Measurements from ENCODE around the gene NT5DC1. TPM values are rescaled to one million over a fixed set of nuclear protein-coding genes. Genes with fewer than 3 reads are reported as not detected.

NT5DC1 gene
- total and polyA plus RNA-seq, 10 of the 15 experiments (the other 5 are each of a cell fraction or from before 2014, with no cell fraction given) = 40.8 to 140 (median 66.8) TPM

DNA sequence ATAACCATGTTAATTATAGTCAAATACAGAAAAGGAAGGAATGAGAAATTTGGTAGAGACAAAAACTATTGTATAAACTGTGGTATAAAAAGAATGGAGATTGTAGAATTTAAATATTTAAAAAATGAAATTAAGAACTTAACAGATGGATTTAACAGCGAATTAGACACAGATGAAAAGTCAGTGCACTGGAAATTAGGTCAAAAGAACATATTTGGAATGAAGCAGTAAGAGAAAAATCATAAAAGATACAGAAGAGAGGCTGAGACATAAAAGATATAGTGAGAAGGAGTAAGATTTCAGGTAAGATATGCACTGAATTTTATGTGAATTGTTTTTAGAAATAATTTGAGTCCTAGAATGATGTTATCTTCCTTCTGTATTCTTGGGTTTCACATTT is 139.2 kb downstream of the NT5DC1 start:
- no peaks in the 10 kb centered on the region for H3K4me1 ChIP-seq (ENCODE audit: control insufficient read depth, insufficient read depth, low read length)

More for the DNA sequence above, 139.2 kb downstream of the NT5DC1 start:
- Histone ChIP-seq H3K9me3 (replicated peaks; ENCODE audit: control insufficient read depth, insufficient read depth, low read length) (no peaks in the 10 kb centered on the region), H3K4me2 (ENCODE audit: control insufficient read depth, insufficient read depth) (no peak overlapping the region), H2AFZ (ENCODE audit: control insufficient read depth, low read depth, low read length) (no peak overlapping the region), H3K9ac (ENCODE audit: control insufficient read depth, insufficient read depth, low read length) (no peak overlapping the region), H3K79me2 (ENCODE audit: control insufficient read depth, insufficient read depth, low read length) (no peaks in the 10 kb centered on the region), H3K27me3 (replicated peaks in 1 of 2; ENCODE audit: control insufficient read depth in 2 of 2, insufficient read depth in 2 of 2, low read length in 1 of 2) (no peaks in the 10 kb centered on the region), H3K4me3 (no peak overlapping the region), H3K36me3 (ENCODE audit: control insufficient read depth in 2 of 2, insufficient read depth in 2 of 2, low read length in 1 of 2) (peaks cover 2 to 11% of the 10 kb centered on the region in 2 experiments; a peak in 2 of 4 replicates), H4K20me1 (ENCODE audit: control insufficient read depth, insufficient read depth) (no peaks in the 10 kb centered on the region; the same call in 1 of the 2 replicates), H3K27ac (ENCODE audit: control insufficient read depth, insufficient read depth) (no peak overlapping the region)
- WGBS (ENCODE audit: insufficient coverage, insufficient replicate concordance, low lambda C conversion rate, missing lambda C conversion rate) = 100% methylated on average over 1 of the region's 1 CpG
- DNase-seq (ENCODE audit: low read depth, low spot score) (no peak), ATAC-seq (no peak), FAIRE-seq (no peak)
- intact Hi-C loops (cut with micrococcal nuclease; ENCODE audit: unreplicated experiment) (no loop called here), in situ Hi-C loops (cut with MboI) (no loop called here)
- no TSS peak for BruUV-seq (replicated peaks)
- TF ChIP-seq ASH2L (IDR thresholded peaks at IDR 0.05; ENCODE audit: borderline replicate concordance, low read depth) (no peak), HSF1 (IDR thresholded peaks at IDR 0.05; ENCODE audit: low read depth, low read length) (no peak), IRF4 (IDR thresholded peaks at IDR 0.05; ENCODE audit: low read depth, low read length) (no peak), WRNIP1 (IDR thresholded peaks at IDR 0.05; ENCODE audit: borderline replicate concordance, low read depth, low read length) (no peak), SUPT20H (IDR thresholded peaks at IDR 0.05; ENCODE audit: borderline replicate concordance, control insufficient read depth, low read depth, low read length) (no peak), EZH2 (IDR thresholded peaks at IDR 0.05; ENCODE audit: borderline replicate concordance, control insufficient read depth, low read depth, low read length) (no peak)
- TF ChIP-seq, protein P1, sequence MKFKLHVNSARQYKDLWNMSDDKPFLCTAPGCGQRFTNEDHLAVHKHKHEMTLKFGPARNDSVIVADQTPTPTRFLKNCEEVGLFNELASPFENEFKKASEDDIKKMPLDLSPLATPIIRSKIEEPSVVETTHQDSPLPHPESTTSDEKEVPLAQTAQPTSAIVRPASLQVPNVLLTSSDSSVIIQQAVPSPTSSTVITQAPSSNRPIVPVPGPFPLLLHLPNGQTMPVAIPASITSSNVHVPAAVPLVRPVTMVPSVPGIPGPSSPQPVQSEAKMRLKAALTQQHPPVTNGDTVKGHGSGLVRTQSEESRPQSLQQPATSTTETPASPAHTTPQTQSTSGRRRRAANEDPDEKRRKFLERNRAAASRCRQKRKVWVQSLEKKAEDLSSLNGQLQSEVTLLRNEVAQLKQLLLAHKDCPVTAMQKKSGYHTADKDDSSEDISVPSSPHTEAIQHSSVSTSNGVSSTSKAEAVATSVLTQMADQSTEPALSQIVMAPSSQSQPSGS (IDR thresholded peaks at IDR 0.05; ENCODE audit: low read length) = no peak
- TF ChIP-seq, protein P2, sequence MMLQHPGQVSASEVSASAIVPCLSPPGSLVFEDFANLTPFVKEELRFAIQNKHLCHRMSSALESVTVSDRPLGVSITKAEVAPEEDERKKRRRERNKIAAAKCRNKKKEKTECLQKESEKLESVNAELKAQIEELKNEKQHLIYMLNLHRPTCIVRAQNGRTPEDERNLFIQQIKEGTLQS (IDR thresholded peaks at IDR 0.05; ENCODE audit: borderline replicate concordance, extremely low read depth, low read depth, low read length) = no peak
- TF ChIP-seq, protein P3, sequence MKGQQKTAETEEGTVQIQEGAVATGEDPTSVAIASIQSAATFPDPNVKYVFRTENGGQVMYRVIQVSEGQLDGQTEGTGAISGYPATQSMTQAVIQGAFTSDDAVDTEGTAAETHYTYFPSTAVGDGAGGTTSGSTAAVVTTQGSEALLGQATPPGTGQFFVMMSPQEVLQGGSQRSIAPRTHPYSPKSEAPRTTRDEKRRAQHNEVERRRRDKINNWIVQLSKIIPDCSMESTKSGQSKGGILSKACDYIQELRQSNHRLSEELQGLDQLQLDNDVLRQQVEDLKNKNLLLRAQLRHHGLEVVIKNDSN (IDR thresholded peaks at IDR 0.05; ENCODE audit: borderline replicate concordance, extremely low read length, insufficient read depth, low read depth, low read length) = no peak
- CTCF ChIA-PET = no interaction called here
- POLR2A ChIA-PET = no interaction called here
- SMC1A ChIA-PET (ENCODE audit: uncharacterized antibody, unreplicated experiment) = no interaction called here
- RAD21 ChIA-PET (ENCODE audit: unreplicated experiment) = no interaction called here

Measured in GM12878 (cell line).